ENCODE measurements around the gene KIR3DL2.
"Not testable (repeated sequence)": the region's sequence is repeated elsewhere in the genome, so short reads cannot be mapped to it uniquely, and the experiment has no call there.

KIR3DL2 gene

GRCh38 chr19:54863459-54863858 is 13.2 kb downstream of the KIR3DL2 start:
- not testable (repeated sequence) for H3K4me1 ChIP-seq, DNase-seq, H3K36me3 ChIP-seq

GRCh38 chr19:54871696-54872095 is 21.5 kb downstream of the KIR3DL2 start:
- no peaks in the 10 kb centered on the region for H3K36me3 ChIP-seq
- no peak overlapping the region for H3K4me3 ChIP-seq (ENCODE audit: low read depth, low read length)
- TF ChIP-seq CTCF (IDR thresholded peaks at IDR 0.05; ENCODE audit: low read depth, low read length) = no peak
- DNase-seq = no peak
- peaks cover 30% of the 10 kb centered on the region for H3K27me3 ChIP-seq
- no peaks in the 10 kb centered on the region for H3K4me1 ChIP-seq
- H3K9me3 ChIP-seq = no peaks in the 10 kb centered on the region

More at GRCh38 chr19:54863459-54863858, 13.2 kb downstream of the KIR3DL2 start:
- not testable (repeated sequence) for H3K4me3 ChIP-seq (ENCODE audit: low read depth, low read length); H3K27me3 ChIP-seq; H3K9me3 ChIP-seq

GRCh38 chr19:54873990-54874389 is 23.7 kb downstream of the KIR3DL2 start, which contains the start of gene FCAR:
FCAR (plus strand) TSS chr19:54874235; CDS start chr19:54874290, 55 bp downstream.
- H3K9me3 ChIP-seq = no peaks in the 10 kb centered on the region
- no peak for TF ChIP-seq CTCF (IDR thresholded peaks at IDR 0.05; ENCODE audit: low read depth, low read length)
- H3K4me1 ChIP-seq = no peaks in the 10 kb centered on the region
- DNase-seq = no peak
- H3K36me3 ChIP-seq = no peaks in the 10 kb centered on the region
- H3K27me3 ChIP-seq = peaks cover 30% of the 10 kb centered on the region
- no peak within 1 kb of the TSS for H3K4me3 ChIP-seq (ENCODE audit: low read depth, low read length)

GRCh38 chr19:54875506-54875905 is 25.3 kb downstream of the KIR3DL2 start:
- H3K9me3 ChIP-seq = no peaks in the 10 kb centered on the region
- TF ChIP-seq CTCF (IDR thresholded peaks at IDR 0.05; ENCODE audit: low read depth, low read length) = no peak
- no peak for DNase-seq
- H3K36me3 ChIP-seq = no peaks in the 10 kb centered on the region
- H3K27me3 ChIP-seq = peaks cover 30% of the 10 kb centered on the region
- no peak overlapping the region for H3K4me3 ChIP-seq (ENCODE audit: low read depth, low read length)
- no peaks in the 10 kb centered on the region for H3K4me1 ChIP-seq

- peaks cover 26% of the 10 kb centered on the region for H3K27me3 ChIP-seq
- no peak for DNase-seq
- no peak for TF ChIP-seq CTCF (IDR thresholded peaks at IDR 0.05; ENCODE audit: low read depth, low read length)
These were observed 27.2 kb downstream of the KIR3DL2 start for GRCh38 chr19:54877471-54877870.

GRCh38 chr19:54881884-54882283 is 31.6 kb downstream of the KIR3DL2 start:
- DNase-seq = no peak
- Histone ChIP-seq H3K27me3 (no peaks in the 10 kb centered on the region; the same call in none of the 2 replicates), H3K4me3 (ENCODE audit: low read depth, low read length) (no peak overlapping the region), H3K36me3 (no peaks in the 10 kb centered on the region), H3K4me1 (no peaks in the 10 kb centered on the region), H3K9me3 (no peaks in the 10 kb centered on the region)
- no peak for TF ChIP-seq CTCF (IDR thresholded peaks at IDR 0.05; ENCODE audit: low read depth, low read length)

More at GRCh38 chr19:54877471-54877870, 27.2 kb downstream of the KIR3DL2 start:
- Histone ChIP-seq H3K4me3 (ENCODE audit: low read depth, low read length) (no peak overlapping the region), H3K4me1 (no peaks in the 10 kb centered on the region), H3K36me3 (no peaks in the 10 kb centered on the region), H3K9me3 (no peaks in the 10 kb centered on the region)

GRCh38 chr19:54882758-54883157 is 32.5 kb downstream of the KIR3DL2 start:
- no peak overlapping the region for H3K4me3 ChIP-seq (ENCODE audit: low read depth, low read length)
- TF ChIP-seq CTCF (IDR thresholded peaks at IDR 0.05; ENCODE audit: low read depth, low read length) = no peak
- no peaks in the 10 kb centered on the region for H3K4me1 ChIP-seq
- H3K27me3 ChIP-seq = no peaks in the 10 kb centered on the region; the same call in 1 of the 2 replicates
- H3K36me3 ChIP-seq = no peaks in the 10 kb centered on the region
- no peaks in the 10 kb centered on the region for H3K9me3 ChIP-seq
- no peak for DNase-seq

All from BE2C (cell line).